CD14-positive monocyte (primary cell): ENCODE results near the gene SPTLC2. TPM values are rescaled to one million over a fixed set of nuclear protein-coding genes. Genes with fewer than 3 reads are reported as not detected.

Source experiments
- DNase-seq, 3 donors: peaks; one replicate each; pipeline ENCODE4 v3.0.0-alpha.2; 2011 to 2022
- H2AFZ ChIP-seq: 2 replicates; pipeline ENCODE4 v1.6.0; 2012; ENCODE audit warnings: mild to moderate bottlenecking, low read depth, low read length, inconsistent platforms; ENCODE audit not compliant: insufficient read depth, poor library complexity, severe bottlenecking
- H3K27ac ChIP-seq, 2 donors: 1 replicate in 1 of 2; 2 replicates in 1 of 2; pipeline ENCODE4 v1.5.1; 2012 to 2013; ENCODE audit warnings: low read length in 2 of 2, control low read depth in 1 of 2, inconsistent platforms in 1 of 2, low read depth in 1 of 2, mild to moderate bottlenecking in 1 of 2
- H3K27me3 ChIP-seq, 2 donors: one replicate each; pipeline versions ENCODE4 v1.6.0 to v1.6.1; 2011 to 2013; ENCODE audit warnings: low read length in 2 of 2; ENCODE audit not compliant: control insufficient read depth in 2 of 2, insufficient read depth in 2 of 2
- H3K36me3 ChIP-seq, 2 donors: replicated peaks in 1 of 2; 1 replicate in 1 of 2; 2 replicates in 1 of 2; pipeline versions ENCODE4 v1.5.1 to v1.6.1; 2012 to 2013; ENCODE audit warnings: low read length in 2 of 2, control low read depth in 1 of 2, inconsistent platforms in 1 of 2, mild to moderate bottlenecking in 1 of 2; ENCODE audit not compliant: insufficient read depth in 2 of 2, control insufficient read depth in 1 of 2
- H3K4me1 ChIP-seq, 2 donors: 1 replicate in 1 of 2; 2 replicates in 1 of 2; pipeline versions ENCODE4 v1.5.1 to v1.6.1; 2012 to 2013; ENCODE audit warnings: low read length in 2 of 2, control low read depth in 1 of 2, inconsistent platforms in 1 of 2, mild to moderate bottlenecking in 1 of 2, moderate library complexity in 1 of 2; ENCODE audit not compliant: insufficient read depth in 2 of 2, control insufficient read depth in 1 of 2
- H3K4me2 ChIP-seq: replicated peaks from 2 replicates; pipeline ENCODE3; 2012; ENCODE audit warnings: low read length, moderate library complexity, mild to moderate bottlenecking; ENCODE audit not compliant: poor library complexity, severe bottlenecking; ENCODE audit errors: extremely low read depth
- H3K4me3 ChIP-seq, 3 experiments: fragments of 200-600 bp in 1 of 3; sonication (generic) in 1 of 3; replicated peaks in 1 of 3; 1 replicate in 2 of 3; 2 replicates in 1 of 3; pipeline ENCODE4 v1.5.1; 2011 to 2013; ENCODE audit warnings: low read length in 3 of 3, mild to moderate bottlenecking in 3 of 3, control low read depth in 2 of 3, low read depth in 2 of 3, inconsistent platforms in 1 of 3, moderate library complexity in 1 of 3
- H3K79me2 ChIP-seq: 2 replicates; pipeline ENCODE4 v1.6.0; 2012; ENCODE audit warnings: mild to moderate bottlenecking, control low read depth, inconsistent platforms, low read length, moderate library complexity; ENCODE audit not compliant: insufficient read depth
- H3K9ac ChIP-seq: 2 replicates; pipeline ENCODE4 v1.6.0; 2017; ENCODE audit warnings: low read length, mild to moderate bottlenecking; ENCODE audit not compliant: insufficient read depth, poor library complexity, severe bottlenecking
- H3K9me3 ChIP-seq, 2 donors: replicated peaks in 1 of 2; 1 replicate in 1 of 2; 2 replicates in 1 of 2; pipeline versions ENCODE4 v1.5.1 to v1.6.1; 2012 to 2013; ENCODE audit warnings: low read length in 2 of 2, control low read depth in 1 of 2; ENCODE audit not compliant: control insufficient read depth in 1 of 2, insufficient read depth in 1 of 2
- H4K20me1 ChIP-seq: 2 replicates; pipeline ENCODE4 v1.6.0; 2012; ENCODE audit warnings: mild to moderate bottlenecking, low read length, control low read depth, moderate library complexity; ENCODE audit not compliant: insufficient read depth
- H3K27ac Mint-ChIP-seq, 7 donors: one replicate each; pipeline ENCODE4 v1.8.0; 2020; ENCODE audit warnings: mild to moderate bottlenecking in 7 of 7, mixed read lengths in 7 of 7, moderate library complexity in 6 of 7, inconsistent platforms in 2 of 7
- H3K27me3 Mint-ChIP-seq, 3 donors: one replicate each; pipeline ENCODE4 v1.8.0; 2021 to 2022; ENCODE audit warnings: low read depth in 3 of 3, mild to moderate bottlenecking in 3 of 3, mixed read lengths in 3 of 3, moderate library complexity in 3 of 3, inconsistent platforms in 1 of 3
- H3K36me3 Mint-ChIP-seq, 2 donors: one replicate each; pipeline ENCODE4 v1.8.0; 2020; ENCODE audit warnings: mixed read lengths in 2 of 2, inconsistent platforms in 1 of 2, mild to moderate bottlenecking in 1 of 2
- H3K4me1 Mint-ChIP-seq: one replicate; pipeline ENCODE4 v1.8.0; 2020; ENCODE audit warnings: mild to moderate bottlenecking, mixed read lengths
- H3K4me3 Mint-ChIP-seq, 2 donors: one replicate each; pipeline ENCODE4 v1.8.0; 2020; ENCODE audit warnings: mild to moderate bottlenecking in 2 of 2, mixed read lengths in 2 of 2, moderate library complexity in 1 of 2
- H3K9me3 Mint-ChIP-seq, 7 donors: one replicate each; pipeline ENCODE4 v1.8.0; 2020 to 2022; ENCODE audit warnings: mixed read lengths in 7 of 7, mild to moderate bottlenecking in 6 of 7, moderate library complexity in 6 of 7, inconsistent platforms in 2 of 7
- WGBS: methylation state at CpG from one replicate; pipeline ENCODE4 v1.1.5; 2013; ENCODE audit warnings: missing lambda C conversion rate; ENCODE audit not compliant: insufficient coverage; 5-methylcytosine and 5-hydroxymethylcytosine counted together
- intact Hi-C, 2 donors: fragments of 100-400 bp; cut with micrococcal nuclease; formaldehyde crosslinking; loops; one replicate each; pipeline versions ENCODE4 v1.15.0 to v1.15.1; 2023
- polyA plus RNA-seq, 3 donors: library from polyadenylated mRNA; depleted of rRNA in 1 of 3; unstranded in 2 of 3; stranded (reverse) in 1 of 3; fragments of 300-500 nt in 2 of 3; fragments of >200 nt in 1 of 3; fragmentation: Illumina TruSeq in 2 of 3; gene quantifications; 1 replicate in 2 of 3; 2 replicates in 1 of 3; pipeline ENCODE4 v1.2.3, GENCODE V29; 2012 to 2021
- TF ChIP-seq, protein P1 (sequence below): fragments of 200-600 bp; IDR thresholded peaks from one replicate; pipeline ENCODE4 v1.8.0; 2022; ENCODE audit warnings: antibody characterized with exemption, mild to moderate bottlenecking

SPTLC2 gene
- polyA plus RNA-seq, 3 donors: 38.1 to 81.9 (median 73.1) TPM

DNA sequence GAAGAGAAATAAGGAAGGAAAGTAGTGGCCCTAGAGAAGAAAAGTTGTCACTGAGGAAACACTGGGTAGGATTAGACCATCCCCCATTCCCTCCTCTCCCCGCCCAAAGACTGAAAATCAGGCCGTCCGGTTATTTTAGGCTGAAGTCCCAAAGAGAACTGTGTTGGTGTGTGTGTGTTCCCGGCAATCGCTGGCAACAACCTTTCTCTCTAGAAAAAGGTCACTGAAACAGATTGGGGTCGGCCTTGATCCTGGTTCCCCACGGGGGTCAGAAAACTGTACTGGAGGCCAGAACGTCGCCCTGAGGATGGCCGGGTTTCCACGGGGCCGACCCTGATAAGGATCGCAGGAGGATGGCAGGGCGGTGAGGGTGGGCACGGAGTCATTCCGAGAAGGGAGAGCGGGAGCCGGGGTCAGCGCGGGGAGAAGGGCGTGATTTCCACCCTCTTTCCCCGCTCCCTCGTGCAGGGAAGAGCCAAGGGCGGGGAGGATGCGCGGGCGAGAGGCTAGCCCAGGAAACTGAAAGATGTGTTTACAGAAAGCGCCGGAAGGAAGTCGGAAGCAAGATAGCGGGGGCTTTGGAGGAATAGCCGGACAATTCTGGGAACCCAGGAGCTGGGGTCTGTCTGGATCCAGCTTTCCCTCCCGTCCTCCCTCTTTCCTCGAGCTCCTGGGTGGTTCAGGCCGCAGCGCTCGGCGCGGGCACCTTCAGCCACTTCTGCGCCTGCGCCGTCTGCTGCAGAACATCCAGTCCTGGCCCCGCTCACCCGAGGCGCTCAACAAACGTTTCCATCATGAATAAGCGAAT, 25.3 kb upstream of the SPTLC2 start:
- Histone ChIP-seq H4K20me1 (no peaks in the 10 kb centered on the region), H3K79me2 (no peaks in the 10 kb centered on the region), H3K4me1 (peaks cover 28 to 45% of the 10 kb centered on the region in 2 donors), H3K9ac (peak overlapping the region; percentile 75), H2AFZ (peak overlapping the region; percentile 91), H3K36me3 (no peaks in the 10 kb centered on the region), H3K9me3 (no peaks in the 10 kb centered on the region), H3K4me2 (peak overlapping the region; percentile 92), H3K27me3 (no peaks in the 10 kb centered on the region), H3K4me3 (peak overlapping the region; percentile 71 to 87 (median 76)), H3K27ac (peak overlapping the region; percentile 92 to 95)
- TF ChIP-seq, protein P1, sequence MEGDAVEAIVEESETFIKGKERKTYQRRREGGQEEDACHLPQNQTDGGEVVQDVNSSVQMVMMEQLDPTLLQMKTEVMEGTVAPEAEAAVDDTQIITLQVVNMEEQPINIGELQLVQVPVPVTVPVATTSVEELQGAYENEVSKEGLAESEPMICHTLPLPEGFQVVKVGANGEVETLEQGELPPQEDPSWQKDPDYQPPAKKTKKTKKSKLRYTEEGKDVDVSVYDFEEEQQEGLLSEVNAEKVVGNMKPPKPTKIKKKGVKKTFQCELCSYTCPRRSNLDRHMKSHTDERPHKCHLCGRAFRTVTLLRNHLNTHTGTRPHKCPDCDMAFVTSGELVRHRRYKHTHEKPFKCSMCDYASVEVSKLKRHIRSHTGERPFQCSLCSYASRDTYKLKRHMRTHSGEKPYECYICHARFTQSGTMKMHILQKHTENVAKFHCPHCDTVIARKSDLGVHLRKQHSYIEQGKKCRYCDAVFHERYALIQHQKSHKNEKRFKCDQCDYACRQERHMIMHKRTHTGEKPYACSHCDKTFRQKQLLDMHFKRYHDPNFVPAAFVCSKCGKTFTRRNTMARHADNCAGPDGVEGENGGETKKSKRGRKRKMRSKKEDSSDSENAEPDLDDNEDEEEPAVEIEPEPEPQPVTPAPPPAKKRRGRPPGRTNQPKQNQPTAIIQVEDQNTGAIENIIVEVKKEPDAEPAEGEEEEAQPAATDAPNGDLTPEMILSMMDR: no peak
- peak overlapping the region; percentile 95 to 99 (median 97) for H3K27ac Mint-ChIP-seq
- peaks cover 2 to 4% of the 10 kb centered on the region in 2 donors for H3K36me3 Mint-ChIP-seq
- peak overlapping the region; percentile 91 to 93 for H3K4me3 Mint-ChIP-seq
- intact Hi-C loops: no loop called here
- H3K9me3 Mint-ChIP-seq: peaks cover 0 to 4% (median 2%) of the 10 kb centered on the region in 7 donors
- peaks cover 38% of the 10 kb centered on the region for H3K4me1 Mint-ChIP-seq
- no peaks in the 10 kb centered on the region for H3K27me3 Mint-ChIP-seq
- WGBS: 4% methylated on average over 29 of the region's 47 CpGs
- DNase-seq: peak; percentile 61 to 77 (median 69)

DNA sequence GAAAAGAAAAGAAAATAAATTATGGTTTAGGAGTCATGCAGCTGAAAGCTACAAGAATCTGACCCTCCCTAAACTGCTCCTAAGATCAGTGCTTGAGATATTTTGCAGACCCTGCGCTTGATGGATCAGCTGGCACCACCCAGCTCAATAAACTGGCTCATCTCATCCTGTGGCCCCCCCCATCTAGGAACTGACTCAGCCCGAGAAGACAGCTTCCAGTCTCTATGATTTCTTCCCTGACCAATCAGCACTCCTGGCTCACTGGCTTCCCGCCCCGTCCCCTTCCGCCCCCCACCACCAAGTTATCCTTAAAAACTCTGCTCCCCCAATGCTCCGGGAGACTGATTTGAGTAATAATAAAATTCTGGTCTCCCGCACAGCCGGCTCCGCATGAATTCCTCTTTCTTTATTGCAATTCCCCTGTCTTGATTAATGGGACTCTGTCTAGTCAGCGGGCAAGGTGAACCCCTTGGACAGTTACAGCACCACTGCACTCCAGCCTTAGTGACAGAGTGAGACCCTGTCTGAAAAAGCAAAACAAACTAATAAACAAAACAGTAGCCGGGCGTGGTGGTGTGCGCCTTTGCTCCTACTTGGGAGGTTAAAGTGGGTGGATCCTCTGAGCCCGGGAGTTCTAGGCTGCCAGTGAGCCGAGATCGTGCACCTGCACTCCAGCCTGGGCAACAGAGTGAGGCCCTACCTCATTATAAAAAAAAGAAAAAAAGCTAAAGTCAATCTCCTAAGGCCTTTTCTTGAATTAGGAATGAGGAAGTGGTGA, 24.5 kb upstream of the SPTLC2 start:
- peak overlapping the region; percentile 91 for H2AFZ ChIP-seq
- peak in 2 of 3 donors; percentile 26 to 38 for DNase-seq

More for the DNA sequence above, 24.5 kb upstream of the SPTLC2 start:
- H3K9me3 Mint-ChIP-seq: peaks cover 0 to 4% (median 2%) of the 10 kb centered on the region in 7 donors
- peak overlapping the region; percentile 91 to 93 for H3K4me3 Mint-ChIP-seq
- H3K36me3 Mint-ChIP-seq: peaks cover 2 to 4% of the 10 kb centered on the region in 2 donors
- no peaks in the 10 kb centered on the region for H3K27me3 Mint-ChIP-seq
- Histone ChIP-seq H3K27ac (peak overlapping the region; percentile 92 to 95), H3K4me3 (peak overlapping the region; percentile 71 to 87 (median 76)), H3K4me2 (peak overlapping the region; percentile 92), H3K36me3 (no peaks in the 10 kb centered on the region), H3K27me3 (no peaks in the 10 kb centered on the region), H3K79me2 (no peaks in the 10 kb centered on the region), H3K9ac (peak overlapping the region; percentile 75), H4K20me1 (no peaks in the 10 kb centered on the region), H3K4me1 (peaks cover 28 to 45% of the 10 kb centered on the region in 2 donors), H3K9me3 (no peaks in the 10 kb centered on the region)
- TF ChIP-seq, protein P1: no peak
- H3K27ac Mint-ChIP-seq: peak overlapping the region; percentile 95 to 99 (median 97)
- peaks cover 38% of the 10 kb centered on the region for H3K4me1 Mint-ChIP-seq
- 20% methylated on average over 1 of the region's 16 CpGs for WGBS
- intact Hi-C loops: no loop called here
